Fibroblast of peridontal ligament (primary cell): Measurements from ENCODE around the gene TMEM236.

ENCODE experiments used
- DNase-seq: peaks from one replicate; pipeline ENCODE4 v3.0.0-alpha.2; 2010; ENCODE audit errors: extremely low read depth

The TMEM236 gene

DNA sequence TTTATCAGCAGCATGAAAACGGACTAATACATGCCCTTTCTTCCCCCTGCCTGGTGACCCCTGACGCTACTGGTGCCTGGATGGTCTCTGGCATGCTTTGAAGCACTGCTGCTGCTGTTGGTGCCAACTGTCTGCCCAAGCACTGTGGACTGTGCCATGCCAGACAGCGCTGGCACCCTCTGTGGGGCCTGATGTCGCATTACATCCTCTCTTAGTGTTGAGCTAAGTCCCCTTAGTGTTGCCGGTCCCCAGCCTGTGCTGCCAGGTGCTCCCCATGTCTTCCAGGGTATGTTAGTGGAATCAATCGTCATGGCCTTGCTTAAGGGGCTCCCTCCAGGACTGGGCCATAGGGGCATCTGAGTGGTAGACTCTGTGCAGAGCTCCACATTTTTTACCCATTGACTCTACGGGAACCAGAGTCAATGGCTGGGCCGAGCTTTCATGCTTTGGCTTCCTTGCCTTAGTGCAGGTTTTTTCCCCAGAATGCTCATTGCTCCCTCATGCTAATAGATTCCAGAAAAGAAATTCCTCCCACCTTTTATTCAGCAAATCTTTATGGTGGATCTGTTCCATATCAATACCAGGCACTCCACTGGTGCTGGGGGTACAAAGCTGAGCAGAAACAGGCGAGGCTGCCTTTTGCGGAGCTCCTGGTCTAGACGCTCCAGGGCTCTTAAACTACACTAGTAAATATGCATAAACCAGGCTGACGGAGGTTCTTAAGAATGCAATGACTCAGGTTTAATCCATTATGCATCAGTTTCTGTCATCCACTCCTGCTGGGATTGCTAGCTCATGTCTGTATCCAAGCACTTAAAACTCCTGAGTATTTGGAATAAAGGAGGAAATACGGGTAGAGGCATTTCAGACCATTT is 35.3 kb downstream of the TMEM236 start:
- DNase-seq: peak; percentile 91

DNA sequence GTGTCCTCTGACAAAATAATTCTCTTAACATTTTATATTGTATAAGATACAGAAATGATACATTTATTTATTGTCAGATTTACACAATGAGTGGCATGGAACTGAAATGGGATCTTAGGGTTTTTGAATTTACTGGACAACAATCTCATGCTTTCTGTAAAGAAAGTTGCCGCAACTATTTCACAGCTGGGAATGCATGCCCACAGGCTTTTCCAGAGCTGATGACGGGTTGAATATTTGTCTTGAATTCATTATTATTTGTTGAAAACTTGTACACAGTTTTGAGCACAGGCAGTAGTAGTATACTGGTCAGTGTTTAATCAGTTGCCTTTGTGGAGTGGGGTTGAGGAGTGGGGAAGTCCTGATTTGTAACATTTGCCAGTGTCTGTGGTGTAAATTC is 36.6 kb downstream of the TMEM236 start:
- DNase-seq: no peak

DNA sequence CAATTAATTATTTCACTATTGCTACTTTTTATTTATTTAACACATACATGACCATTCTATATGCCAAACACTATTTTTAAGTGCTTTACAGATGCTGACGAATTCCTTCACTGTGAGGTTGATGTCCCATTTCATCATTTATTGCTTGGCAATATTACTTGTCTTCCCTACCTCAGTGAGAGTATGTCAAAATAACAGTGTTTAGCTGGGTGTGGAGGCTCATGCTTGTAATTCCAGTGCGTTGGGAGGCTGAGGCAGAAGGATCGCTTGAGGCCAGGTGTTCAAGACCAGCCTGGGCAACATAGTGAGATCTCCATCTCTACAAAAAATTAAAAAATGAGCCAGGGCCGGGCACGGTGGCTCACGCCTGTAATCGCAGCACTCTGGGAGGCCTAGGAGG is 37.4 kb downstream of the TMEM236 start:
- no peak for DNase-seq

DNA sequence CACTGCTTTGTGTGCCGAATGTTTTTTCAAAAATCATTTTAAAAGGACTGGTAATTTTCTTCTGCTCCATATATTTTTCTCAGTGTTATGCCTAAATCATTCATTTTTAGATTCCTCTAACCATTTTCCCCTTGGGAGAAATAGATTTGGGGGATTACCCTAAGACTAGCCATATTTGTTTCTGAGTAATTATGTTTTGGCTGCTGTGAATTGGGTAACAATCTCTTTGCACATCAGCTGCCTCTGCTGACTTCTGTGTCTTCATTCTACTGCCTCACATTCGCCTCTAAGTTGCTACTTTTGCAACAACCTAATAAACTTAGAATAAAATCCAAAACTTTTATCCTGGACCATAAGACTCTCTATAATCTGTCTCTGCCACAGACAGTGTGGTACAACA is 38.6 kb downstream of the TMEM236 start:
- DNase-seq: peak; percentile 33

DNA sequence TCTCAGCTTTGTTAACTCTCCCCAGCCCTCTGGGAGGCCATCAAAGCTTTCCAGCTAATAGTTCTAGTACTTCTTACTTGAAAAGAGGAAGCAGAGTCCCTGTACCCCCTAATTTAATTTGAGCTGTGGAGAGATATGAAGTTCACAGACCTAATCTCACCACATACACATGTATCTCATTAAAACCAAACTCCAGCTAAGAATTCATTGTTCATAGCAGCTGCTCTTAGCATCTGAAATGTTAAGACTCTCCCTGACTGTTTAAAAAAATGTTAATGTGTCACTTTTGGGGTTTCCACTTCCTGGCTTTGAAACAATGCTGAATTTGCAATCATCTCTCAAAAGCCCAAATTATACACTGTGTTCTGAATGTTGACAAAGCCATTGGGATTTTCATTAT is 41.0 kb downstream of the TMEM236 start:
- peak; percentile 30 for DNase-seq

GRCh38 chr10:17793823-17794644 is 42.0 kb downstream of the TMEM236 start:
- DNase-seq: no peak

DNA sequence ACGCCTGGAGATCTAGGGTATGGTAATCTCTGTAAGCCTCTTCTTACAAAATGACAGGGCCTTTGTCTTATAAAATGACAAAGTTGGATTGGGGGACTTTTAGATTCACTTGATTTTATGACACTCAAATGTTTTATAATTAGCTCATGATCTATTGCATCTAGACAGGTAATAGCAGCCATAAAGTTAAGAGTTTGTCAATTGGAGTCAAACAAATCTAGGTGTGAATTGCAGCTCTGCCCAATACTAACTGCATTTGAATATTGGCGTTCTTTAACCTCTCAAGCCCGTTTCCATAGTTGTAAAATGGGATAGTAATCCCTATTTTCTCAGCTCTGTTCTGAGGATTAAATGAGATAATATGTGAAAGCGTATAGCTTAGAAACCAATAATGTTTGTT is 43.1 kb downstream of the TMEM236 start:
- no peak for DNase-seq

- DNase-seq: no peak
Measured at GRCh38 chr10:17795813-17796594, 44.0 kb downstream of the TMEM236 start.

DNA sequence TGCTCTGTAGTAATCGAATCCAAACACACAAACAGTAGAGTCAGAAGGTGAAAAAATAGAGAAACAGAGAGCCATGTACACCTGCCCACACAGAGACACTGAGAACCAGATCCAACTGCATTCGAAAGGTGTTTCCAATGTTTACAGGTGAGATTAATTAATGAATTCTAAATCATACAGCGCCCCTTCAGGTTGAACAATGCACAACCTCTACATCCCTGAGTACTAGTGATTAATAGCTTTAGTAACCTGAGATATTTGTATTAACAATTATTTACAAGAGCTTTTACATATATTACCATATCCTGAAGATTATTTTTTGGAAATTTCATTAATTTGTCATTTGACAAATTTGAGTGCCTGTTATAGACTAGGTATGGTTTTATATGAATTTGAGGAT is 49.5 kb downstream of the TMEM236 start:
- DNase-seq: no peak

GRCh38 chr10:17802350-17802749 is 50.3 kb downstream of the TMEM236 start:
- DNase-seq: no peak

DNA sequence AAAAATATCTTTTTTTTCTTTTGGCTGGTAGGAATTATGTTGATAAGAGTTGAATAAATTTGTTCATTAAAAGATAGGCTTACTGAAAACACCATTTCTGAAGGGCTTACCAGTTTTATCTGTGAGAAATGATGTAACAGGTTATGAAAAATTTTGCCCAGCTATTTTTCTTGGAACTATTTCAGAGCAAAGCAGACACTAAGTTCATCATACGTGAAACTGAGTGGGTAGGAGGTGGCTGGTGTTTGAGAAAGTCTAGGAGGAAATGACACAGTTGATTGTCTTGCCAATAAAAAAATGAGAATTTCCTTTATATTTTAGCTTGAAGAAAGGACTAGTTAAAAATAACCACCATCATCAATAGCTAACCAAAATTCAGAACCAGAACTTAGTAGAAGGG is 51.0 kb downstream of the TMEM236 start:
- DNase-seq: no peak

DNA sequence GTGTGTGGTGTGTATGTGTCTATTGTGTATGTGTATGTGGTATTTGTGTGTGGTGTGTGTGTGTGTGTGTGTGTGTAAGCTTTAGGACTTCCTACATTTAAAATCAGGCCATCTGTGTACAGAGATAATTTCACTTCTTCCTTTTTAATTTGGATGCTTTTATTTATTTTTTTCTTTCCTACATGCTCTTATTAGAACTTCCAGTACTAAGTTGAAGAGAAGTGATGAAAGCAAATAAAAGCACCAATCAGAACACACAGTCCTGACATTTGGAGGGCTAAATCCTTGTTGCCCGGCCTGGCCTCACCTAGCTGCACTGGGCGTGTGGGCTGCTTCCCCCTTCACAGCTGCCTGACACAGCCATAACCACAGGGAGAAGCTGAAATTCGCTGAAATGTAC is 53.3 kb downstream of the TMEM236 start:
- no peak for DNase-seq

DNA sequence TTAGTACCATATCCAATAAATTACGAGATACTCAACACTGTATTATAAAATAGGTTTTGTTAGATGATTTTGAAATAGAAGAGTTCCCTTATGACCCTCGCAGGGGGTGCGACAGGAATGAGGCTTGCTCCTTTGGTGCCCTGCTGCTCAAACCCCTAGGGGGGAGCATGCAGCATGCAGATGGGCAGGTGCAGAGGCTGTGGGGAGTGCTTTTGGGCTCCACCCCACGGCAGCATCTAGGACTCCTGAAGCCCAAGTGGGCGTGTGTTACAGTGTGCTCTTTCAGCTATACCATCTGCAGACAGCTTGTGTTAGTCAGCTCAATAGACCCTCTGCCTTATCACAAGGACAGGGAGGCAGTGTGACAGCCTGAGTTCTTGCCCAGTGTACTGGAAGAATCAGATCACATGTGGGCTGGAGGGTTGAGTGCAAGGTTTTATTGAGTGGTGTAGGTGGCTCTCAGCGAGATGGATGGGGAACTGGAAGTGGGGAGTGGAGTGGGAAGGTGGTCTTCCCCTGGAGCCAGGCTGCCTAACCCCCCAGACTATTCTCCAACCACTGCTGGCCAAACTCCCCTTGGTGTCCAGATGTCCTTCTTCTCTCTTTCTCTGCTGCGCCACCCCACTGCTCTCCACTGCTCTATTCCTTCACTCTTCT is 54.0 kb downstream of the TMEM236 start:
- DNase-seq: no peak

DNA sequence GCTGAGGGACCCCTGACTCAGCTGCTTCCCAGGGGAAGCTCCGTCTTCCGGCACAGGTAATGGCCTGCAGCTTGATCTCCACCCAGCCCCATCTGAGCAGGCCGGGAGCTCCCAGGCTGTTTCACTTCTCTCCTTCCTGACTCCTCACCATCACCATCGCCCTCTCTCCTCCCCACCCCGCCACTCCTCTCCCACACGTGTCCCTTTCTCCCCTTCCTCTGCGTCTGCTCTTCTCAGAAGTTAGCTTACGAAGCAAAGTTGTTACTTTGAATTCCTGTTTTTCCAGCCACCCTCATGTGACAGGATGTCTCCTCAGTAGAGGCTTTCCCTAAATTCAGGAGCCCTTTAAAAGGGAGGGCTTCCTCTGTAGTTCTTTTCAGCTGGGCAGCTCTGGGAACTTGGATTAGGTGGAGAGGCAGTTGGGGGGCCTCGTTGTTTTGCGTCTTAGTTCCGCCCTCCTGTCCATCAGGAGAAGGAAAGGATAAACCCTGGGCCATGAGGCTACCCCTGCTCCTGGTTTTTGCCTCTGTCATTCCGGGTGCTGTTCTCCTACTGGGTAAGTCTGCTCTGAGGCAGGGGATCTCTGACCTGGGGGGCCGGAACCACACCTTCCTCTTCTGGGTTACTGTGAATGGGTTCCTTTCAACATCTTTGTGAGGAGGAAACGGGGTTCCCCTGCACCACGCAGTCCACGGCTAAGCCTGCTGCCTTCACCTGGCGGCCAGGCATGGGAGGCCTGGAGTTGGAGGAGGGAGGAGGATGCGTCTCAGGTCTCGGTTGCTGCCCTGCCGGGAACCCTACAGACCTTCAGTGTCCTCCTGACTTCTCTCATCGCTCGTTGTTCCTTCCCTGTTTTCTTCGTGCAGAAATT is 57.2 kb downstream of the TMEM236 start, which contains the start of gene MRC1:
Gene MRC1 (plus strand): TSS at position 378 of the 871 bp plus-strand sequence. CDS start 118 bp downstream, at position 496.
- DNase-seq: no peak

DNA sequence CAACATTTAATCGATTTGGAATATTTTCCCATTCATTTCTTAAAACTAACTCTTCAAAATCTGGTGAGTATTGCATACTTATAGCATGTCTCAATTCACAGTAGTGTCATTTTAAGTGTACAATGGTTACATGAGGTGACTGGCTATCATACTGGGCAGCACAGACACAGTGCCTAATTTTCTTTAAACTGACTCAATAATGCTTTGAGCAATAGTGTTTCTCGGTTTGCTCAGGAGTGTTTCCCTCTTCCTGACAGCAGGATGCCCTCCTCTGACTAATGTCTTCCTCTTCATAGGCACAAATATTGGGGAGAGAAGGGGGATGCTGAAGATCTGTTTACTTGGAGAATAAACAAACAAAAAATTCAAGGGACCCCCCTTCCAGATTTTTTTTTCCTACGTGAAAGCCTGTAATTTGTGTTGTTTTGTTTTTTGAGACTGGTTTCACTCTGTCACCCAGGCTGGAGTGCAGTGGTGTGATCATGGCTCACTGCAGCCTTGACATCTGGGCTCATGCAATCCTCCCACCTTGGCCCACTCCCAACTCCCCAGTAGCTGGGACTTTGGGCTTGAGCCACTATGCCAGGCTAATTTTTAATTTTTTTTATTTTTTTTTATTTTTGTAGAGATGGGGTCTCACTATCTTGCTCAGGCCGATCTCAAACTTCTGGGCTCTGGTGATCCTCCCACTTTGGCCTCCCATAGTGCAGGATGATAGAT is 59.3 kb downstream of the TMEM236 start:
- DNase-seq: no peak

DNA sequence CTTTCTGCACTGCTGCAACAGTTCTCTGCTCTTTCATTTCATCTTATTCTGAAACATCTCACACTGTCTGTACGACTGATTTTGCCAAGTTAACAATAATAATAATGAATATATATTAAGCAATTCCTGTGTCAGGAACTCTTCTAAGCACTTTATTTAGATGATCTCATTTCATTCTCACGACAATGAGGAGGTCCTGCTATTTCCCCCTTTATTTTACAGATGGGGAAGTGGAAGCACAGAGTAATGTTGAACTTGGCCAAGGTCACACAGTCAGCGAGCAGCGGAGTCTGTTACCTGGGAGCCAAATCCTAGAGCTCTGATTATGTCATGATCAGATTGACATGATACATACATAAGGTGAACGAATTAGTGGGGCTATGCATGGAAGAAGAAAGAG is 63.0 kb downstream of the TMEM236 start:
- no peak for DNase-seq

- no peak for DNase-seq
Measured at GRCh38 chr10:17816199-17816598, 64.2 kb downstream of the TMEM236 start.

GRCh38 chr10:17817316-17817715 is 65.3 kb downstream of the TMEM236 start:
- no peak for DNase-seq

GRCh38 chr10:17817790-17818189 is 65.8 kb downstream of the TMEM236 start:
- DNase-seq: no peak

DNA sequence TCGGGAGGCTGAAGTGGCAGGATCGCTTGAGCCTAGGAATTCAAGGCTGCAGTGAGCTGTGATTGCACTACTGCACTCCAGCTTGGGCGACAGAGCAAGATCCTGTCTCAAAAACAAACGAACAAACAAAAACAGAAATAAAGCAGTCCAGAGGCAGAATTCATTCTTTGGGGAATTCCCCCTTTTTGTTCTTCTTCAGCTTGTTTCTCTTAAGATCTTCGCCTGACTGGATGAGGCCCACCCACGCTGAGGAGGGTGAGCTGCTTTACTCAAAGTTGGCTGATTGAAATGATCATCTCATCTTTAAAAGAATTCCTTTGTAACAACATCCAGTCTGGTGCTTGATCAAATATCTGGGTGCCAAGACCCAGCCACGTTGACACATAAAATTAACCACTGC is 67.8 kb downstream of the TMEM236 start:
- no peak for DNase-seq
